Large intestine (tissue), 3 donors: ENCODE data around the gene NPM3. TPM values are rescaled to one million over a fixed set of nuclear protein-coding genes. Genes with fewer than 3 reads are reported as not detected.

Source experiments
- DNase-seq, 2 donors: peaks; one replicate each; pipeline versions ENCODE4 v3.0.0 to v3.0.0-alpha.2; 2013
- H3K27ac ChIP-seq: one replicate; pipeline ENCODE4 v1.5.1; 2013; ENCODE audit warnings: low read length
- H3K27me3 ChIP-seq: 2 replicates; pipeline ENCODE4 v1.6.1; 2013; ENCODE audit warnings: low read length; ENCODE audit not compliant: control insufficient read depth, insufficient read depth
- H3K36me3 ChIP-seq: 2 replicates; pipeline ENCODE4 v1.6.1; 2013; ENCODE audit warnings: low read length; ENCODE audit not compliant: control insufficient read depth, insufficient read depth
- H3K4me1 ChIP-seq: one replicate; pipeline ENCODE4 v1.6.1; 2013; ENCODE audit warnings: low read length; ENCODE audit not compliant: control insufficient read depth, insufficient read depth
- H3K4me3 ChIP-seq: one replicate; pipeline ENCODE4 v1.5.1; 2013; ENCODE audit warnings: low read length
- H3K9me3 ChIP-seq: one replicate; pipeline ENCODE4 v1.6.1; 2013; ENCODE audit warnings: mild to moderate bottlenecking, low read depth, low read length, moderate library complexity; ENCODE audit not compliant: control insufficient read depth
- WGBS: methylation state at CpG from one replicate; pipeline ENCODE4 v1.1.5; 2013; ENCODE audit warnings: low lambda C conversion rate; ENCODE audit not compliant: insufficient coverage; 5-methylcytosine and 5-hydroxymethylcytosine counted together
- polyA plus RNA-seq: library from polyadenylated mRNA; unstranded; fragments of 120-200 nt; gene quantifications from one replicate; pipeline ENCODE4 v1.2.1, GENCODE V29; 2013

The NPM3 gene
- polyA plus RNA-seq, 1 donor = 45.2 TPM

DNA sequence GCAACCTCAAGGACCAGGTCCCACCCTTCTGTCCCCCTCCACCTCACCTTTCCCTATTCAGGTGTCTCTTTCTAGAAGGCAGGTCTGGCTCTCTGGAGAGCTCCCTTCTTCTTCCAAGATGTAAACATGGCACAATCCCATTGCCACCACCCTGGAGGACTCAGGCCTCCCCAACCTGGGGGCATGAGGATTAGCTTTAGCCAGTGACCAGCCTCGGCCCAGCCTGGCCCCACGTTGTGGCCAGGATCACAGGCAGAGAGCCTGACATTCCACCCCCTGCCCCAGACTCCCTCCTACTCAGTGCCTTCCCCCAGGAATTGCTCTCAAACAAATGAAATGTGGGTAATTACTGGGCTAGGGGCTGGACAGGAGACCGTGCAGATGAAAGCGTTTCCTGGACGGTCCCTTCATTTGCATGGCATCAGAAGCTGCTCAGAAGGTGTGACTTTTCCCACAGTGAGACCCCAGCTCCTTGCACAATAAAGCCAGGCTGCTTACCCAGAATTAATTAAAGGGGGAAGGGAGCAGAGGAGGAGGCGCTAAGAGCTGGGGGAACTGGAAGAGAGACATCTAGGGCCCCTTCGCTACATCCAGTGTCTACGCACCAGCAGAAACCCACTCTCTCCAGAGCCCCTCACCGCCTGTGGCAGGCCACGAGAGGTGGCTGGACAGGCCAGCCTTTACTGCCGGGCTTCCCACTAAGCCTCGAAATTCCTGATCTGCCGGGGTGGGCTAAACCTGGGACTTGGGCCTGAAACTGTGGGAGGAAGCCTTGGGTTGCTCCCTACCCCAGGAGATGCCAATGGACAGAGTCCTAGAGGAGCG is 15.1 kb downstream of the NPM3 start:
- peaks cover 87% of the 10 kb centered on the region for H3K27me3 ChIP-seq

DNA sequence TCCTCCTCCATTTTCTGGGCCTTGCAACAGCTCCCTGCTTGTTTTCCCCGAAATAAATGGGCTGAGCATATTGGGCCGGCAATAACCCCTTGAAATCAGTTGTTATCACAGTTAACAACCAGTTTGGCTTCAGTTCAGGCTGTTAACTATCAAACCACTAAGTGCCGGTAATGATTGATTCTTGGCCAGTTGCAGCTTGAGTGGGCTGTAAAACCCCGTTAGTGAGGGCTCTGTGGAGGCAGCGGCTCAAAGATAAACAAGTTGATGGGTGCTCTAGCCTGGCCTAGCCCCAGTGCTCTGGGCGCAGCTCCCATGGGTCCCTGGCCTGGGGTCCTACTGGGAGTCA is 15.7 kb downstream of the NPM3 start:
- peaks cover 3% of the 10 kb centered on the region for H3K9me3 ChIP-seq
- no peak overlapping the region for H3K27ac ChIP-seq
- DNase-seq = no peak
- no peak overlapping the region for H3K4me3 ChIP-seq
- WGBS = no CpG with 5 or more reads among the region's 6 CpGs
- H3K27me3 ChIP-seq = peaks cover 85% of the 10 kb centered on the region
- H3K36me3 ChIP-seq = no peaks in the 10 kb centered on the region
- no peaks in the 10 kb centered on the region for H3K4me1 ChIP-seq

More for the DNA sequence above, 15.1 kb downstream of the NPM3 start:
- Histone ChIP-seq H3K4me3 (no peak overlapping the region), H3K36me3 (no peaks in the 10 kb centered on the region), H3K27ac (no peak overlapping the region), H3K9me3 (peaks cover 3% of the 10 kb centered on the region), H3K4me1 (no peaks in the 10 kb centered on the region)
- DNase-seq = no peak
- WGBS = no CpG with 5 or more reads among the region's 14 CpGs

DNA sequence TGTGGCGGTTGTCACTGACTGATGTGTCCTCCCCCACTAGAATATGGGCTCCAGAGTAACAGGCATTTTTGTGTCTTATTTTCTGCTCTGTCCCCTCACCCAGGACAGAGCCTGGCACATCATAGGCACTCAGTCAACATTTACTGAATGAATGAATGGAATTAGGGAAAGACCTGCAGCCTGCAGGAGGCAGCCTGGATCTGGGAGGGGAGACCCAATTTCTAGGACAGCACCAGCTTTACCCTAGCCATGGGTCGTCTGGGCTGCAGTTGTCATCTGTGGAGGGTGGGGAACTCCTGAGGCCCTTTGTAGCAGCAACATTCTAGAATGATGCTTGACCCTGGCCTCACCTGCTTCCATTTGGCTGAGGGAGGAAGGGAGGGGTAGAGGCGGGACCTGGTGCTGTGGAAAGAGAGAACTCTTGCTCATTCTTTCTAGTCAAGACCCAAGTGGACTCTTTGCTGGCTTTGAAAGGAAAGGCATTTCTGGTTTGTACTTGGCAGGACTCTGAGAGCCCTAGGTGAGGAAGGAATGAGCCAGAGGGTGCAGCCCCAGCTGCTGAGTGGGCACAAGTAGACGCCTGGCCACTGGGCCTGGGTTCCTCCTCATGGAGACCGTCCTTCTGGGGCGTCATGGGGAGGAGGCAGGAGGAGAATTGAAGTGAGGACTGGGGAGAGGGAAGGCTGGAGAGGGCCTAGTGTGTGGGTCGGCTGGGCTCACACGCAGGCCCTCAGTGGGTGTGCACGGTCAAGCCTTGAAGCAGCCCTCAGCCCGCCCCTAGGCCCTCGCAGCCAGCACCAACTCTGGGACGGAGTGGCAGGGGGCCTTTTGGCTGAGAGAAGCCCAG is 16.3 kb downstream of the NPM3 start:
- peaks cover 79% of the 10 kb centered on the region for H3K27me3 ChIP-seq
- no peaks in the 10 kb centered on the region for H3K36me3 ChIP-seq
- no peak overlapping the region for H3K27ac ChIP-seq
- H3K4me3 ChIP-seq = no peak overlapping the region
- peaks cover 3% of the 10 kb centered on the region for H3K9me3 ChIP-seq
- no peak for DNase-seq
- no peaks in the 10 kb centered on the region for H3K4me1 ChIP-seq
- WGBS = no CpG with 5 or more reads among the region's 12 CpGs

DNA sequence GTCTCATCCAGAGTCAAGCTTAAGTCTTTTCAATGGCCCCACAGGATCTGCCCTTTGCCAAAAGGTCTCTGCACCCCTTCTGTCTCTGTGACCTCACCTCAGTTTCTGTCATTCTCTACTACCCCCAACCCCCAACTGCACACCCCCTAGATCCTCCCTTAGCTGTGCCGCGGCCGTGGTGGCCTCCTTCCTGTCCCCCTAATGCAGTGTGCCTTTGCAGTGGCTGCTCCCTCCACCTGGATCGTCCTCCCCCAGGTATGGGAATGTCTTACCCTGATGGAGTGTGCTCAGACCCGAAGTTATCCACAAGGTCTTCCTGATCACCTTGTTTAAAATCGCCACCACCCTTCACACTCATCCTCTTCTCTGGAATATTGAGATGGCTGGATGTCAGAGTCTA is 16.9 kb downstream of the NPM3 start:
- Histone ChIP-seq H3K27ac (no peak overlapping the region), H3K4me1 (no peaks in the 10 kb centered on the region), H3K4me3 (no peak overlapping the region), H3K9me3 (peaks cover 3% of the 10 kb centered on the region), H3K27me3 (peaks cover 72% of the 10 kb centered on the region), H3K36me3 (no peaks in the 10 kb centered on the region)
- WGBS = 85% methylated on average over 5 of the region's 6 CpGs
- DNase-seq = no peak

DNA sequence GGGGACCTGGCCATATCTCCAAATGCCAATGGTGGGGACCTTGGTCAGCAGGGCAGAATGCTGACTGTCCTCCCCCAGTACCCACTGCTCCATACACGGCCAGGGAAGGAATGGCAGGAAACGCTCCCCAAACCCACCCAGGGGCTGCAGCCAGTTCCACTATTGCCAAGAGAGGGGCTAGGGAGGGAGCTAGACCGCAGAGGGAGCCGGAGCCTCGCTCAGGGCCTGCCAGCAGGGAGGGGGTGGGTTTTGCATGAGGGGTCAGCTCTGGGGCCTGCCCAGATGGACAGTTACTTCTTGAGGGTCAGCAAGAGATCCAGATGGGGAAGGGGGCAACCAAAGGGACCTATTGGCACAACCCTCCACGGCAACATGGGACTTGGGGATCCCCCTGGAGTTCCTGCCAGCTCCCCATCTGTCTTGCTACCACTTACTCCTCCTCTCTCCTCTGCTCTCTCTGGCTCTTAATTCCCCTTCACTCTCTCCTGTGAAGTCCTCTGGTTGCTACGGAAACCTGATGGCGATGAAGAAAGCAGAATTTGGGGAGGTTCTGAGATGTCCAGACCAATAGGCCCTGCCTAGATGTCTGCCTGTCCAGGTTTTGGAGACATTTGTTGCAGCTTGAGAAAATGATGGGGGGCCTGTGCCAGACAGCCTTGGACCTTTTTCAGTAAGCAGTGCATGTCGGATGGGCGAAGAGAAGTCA is 20.0 kb downstream of the NPM3 start:
- 100% methylated on average over 1 of the region's 10 CpGs for WGBS
- peaks cover 47% of the 10 kb centered on the region for H3K27me3 ChIP-seq

DNA sequence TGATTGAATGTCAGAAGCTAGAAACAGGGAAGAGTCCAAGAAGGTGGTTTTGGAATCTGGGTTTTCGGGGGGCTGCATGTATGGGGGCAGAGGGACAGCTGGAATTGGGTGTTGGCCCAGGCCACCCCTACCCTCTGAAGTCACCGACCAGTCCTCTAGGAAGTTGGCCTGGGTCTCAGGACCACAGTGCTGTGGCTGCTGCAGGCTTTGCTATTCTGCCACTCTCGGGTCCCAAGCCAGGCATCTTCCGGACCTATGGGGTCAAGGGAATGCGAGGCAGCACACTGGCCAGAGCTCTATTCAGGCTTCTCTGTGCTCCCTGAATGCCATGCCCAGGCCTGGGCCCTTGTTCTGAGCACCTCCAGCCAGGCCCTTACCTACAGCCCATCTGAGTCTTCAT is 20.5 kb downstream of the NPM3 start:
- H3K4me3 ChIP-seq = no peak overlapping the region
- peaks cover 41% of the 10 kb centered on the region for H3K27me3 ChIP-seq
- no peak overlapping the region for H3K27ac ChIP-seq
- no peaks in the 10 kb centered on the region for H3K36me3 ChIP-seq
- no CpG with 5 or more reads among the region's 5 CpGs for WGBS
- H3K4me1 ChIP-seq = no peaks in the 10 kb centered on the region
- no peak for DNase-seq
- no peaks in the 10 kb centered on the region for H3K9me3 ChIP-seq

More for the DNA sequence above, 20.0 kb downstream of the NPM3 start:
- no peaks in the 10 kb centered on the region for H3K4me1 ChIP-seq
- H3K4me3 ChIP-seq = no peak overlapping the region
- H3K27ac ChIP-seq = no peak overlapping the region
- no peak for DNase-seq
- H3K36me3 ChIP-seq = no peaks in the 10 kb centered on the region
- no peaks in the 10 kb centered on the region for H3K9me3 ChIP-seq

DNA sequence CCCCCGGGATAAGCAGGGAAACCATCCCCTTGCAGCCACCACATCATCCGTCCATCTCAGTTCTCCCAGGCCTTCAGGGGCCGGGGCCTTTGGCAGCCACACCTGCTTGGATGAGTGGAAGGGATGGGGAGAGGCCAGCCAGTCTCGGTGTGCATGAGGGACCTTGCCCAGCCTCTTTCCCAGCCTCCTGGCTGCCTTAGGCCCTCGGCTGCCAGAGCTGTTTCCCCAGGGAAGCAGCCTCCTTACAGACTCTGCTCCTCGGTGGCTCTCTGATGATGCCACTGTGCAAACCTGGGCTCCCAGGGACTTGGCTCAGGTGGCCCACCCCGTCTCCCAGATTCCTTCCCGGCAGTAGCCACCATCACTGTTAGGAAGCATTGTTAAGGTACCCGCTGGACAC is 22.0 kb downstream of the NPM3 start:
- Histone ChIP-seq H3K36me3 (no peaks in the 10 kb centered on the region), H3K4me3 (no peak overlapping the region), H3K27ac (no peak overlapping the region), H3K9me3 (no peaks in the 10 kb centered on the region), H3K4me1 (no peaks in the 10 kb centered on the region), H3K27me3 (peaks cover 26% of the 10 kb centered on the region)
- DNase-seq = no peak
- WGBS = no CpG with 5 or more reads among the region's 9 CpGs

DNA sequence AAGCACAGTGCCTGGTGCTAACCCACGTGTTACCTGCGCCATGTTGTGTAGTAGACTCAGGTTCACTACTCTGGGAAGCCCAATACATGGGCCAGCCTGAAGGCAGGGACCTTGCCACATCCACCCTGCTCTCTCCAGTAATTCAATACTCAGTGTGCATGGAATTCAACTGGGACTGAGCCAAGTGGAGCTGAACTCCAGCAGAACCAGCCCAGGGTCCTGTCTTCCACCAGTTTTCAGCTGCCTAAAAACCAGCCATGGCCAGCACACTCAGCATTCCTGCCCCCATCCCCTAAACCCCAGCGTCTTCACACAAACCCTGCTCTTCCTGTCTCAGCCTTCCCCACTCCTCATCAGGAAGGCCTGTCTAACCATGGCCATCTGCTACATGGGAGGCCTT is 22.7 kb downstream of the NPM3 start:
- H3K9me3 ChIP-seq = no peaks in the 10 kb centered on the region
- H3K4me1 ChIP-seq = no peaks in the 10 kb centered on the region
- no peak overlapping the region for H3K27ac ChIP-seq
- DNase-seq = no peak
- H3K27me3 ChIP-seq = peaks cover 19% of the 10 kb centered on the region
- H3K36me3 ChIP-seq = no peaks in the 10 kb centered on the region
- H3K4me3 ChIP-seq = no peak overlapping the region
- whole genome bisulfite sequencing = 100% methylated on average over 1 of the region's 3 CpGs

DNA sequence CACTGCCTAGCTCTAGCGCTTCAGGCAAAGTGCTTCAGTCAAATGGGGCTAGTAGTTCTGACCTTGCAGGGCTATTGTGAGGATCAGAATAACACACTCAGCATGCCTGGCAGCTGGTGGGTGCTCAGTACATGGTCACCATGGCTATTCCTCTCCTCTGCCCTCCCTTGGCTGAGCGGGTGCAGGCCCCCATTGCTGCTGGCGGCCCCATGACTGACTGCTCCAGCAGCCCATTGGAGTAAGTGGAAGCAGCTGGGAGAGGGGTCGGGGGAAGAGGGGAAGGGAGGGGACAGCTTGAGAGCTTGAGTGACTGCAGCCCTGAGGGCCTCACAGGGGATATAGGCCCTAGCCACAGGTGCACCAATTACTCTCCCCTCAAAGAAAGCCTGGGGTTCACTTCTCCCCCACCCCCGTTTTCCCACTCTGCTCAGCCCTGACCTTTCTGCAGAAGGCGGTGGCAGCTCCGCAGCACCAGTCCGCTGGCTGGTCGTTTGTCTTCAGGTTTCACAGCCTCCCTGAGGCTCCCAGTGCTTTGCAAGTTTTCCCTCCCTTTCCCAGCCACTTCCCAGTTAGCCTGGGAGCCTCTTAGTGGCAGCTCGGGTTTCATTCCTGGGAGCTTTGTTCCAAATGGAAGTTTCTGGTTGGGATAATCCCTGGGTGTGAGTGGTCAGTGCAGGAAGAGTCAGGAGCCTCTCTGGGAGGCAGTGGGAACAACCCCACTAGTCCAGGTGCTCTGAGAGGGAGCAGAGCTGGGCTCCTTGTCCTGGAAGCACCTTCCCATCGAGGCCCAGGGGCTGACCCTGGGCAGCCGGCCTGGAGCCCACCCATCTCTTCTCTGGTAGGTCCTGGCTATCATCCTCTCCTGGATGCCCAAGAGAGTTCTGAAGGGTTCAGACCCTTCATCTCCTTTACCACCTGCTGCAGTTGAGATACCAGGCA is 23.7 kb downstream of the NPM3 start:
- no peak overlapping the region for H3K4me3 ChIP-seq
- H3K27ac ChIP-seq = no peak overlapping the region
- H3K27me3 ChIP-seq = peaks cover 12% of the 10 kb centered on the region
- no peaks in the 10 kb centered on the region for H3K4me1 ChIP-seq
- DNase-seq = no peak
- no peaks in the 10 kb centered on the region for H3K9me3 ChIP-seq
- WGBS = no CpG with 5 or more reads among the region's 12 CpGs
- no peaks in the 10 kb centered on the region for H3K36me3 ChIP-seq
